HEK293 (cell line): ENCODE measurements around the gene MBD5.

ENCODE experiments used
- EGR2 ChIP-seq: fragments of 450-650 bp; formaldehyde crosslinking; IDR thresholded peaks from 2 replicates; pipeline ENCODE4 v1.5.1; 2016; ENCODE audit warnings: low read depth, missing biosample characterization, missing genetic modification characterization
- HOXA7 ChIP-seq: sonication (generic); formaldehyde crosslinking; IDR thresholded peaks from 2 replicates; pipeline ENCODE4 v1.8.1; 2022; ENCODE audit warnings: missing genetic modification reagents, borderline replicate concordance
- SP7 ChIP-seq: fragments of 450-650 bp; formaldehyde crosslinking; IDR thresholded peaks from 2 replicates; pipeline ENCODE4 v1.5.1; 2016; ENCODE audit warnings: missing biosample characterization, missing genetic modification characterization
- ZNF121 ChIP-seq: fragments of 450-650 bp; formaldehyde crosslinking; IDR thresholded peaks from 2 replicates; pipeline ENCODE4 v1.5.1; 2016; ENCODE audit warnings: missing biosample characterization, missing genetic modification characterization
- ZNF174 ChIP-seq: fragments of 450-650 bp; formaldehyde crosslinking; IDR thresholded peaks from 2 replicates; pipeline ENCODE4 v1.5.0; 2017; ENCODE audit warnings: missing biosample characterization, mild to moderate bottlenecking, missing genetic modification characterization
- ZNF274 ChIP-seq, 2 experiments: fragments of 200-500 bp in 1 of 2; fragments of 450-650 bp in 1 of 2; sonication (Bioruptor generic) in 1 of 2; formaldehyde crosslinking in 1 of 2; IDR thresholded peaks; 2 replicates each; pipeline versions ENCODE4 v1.5.1 to v1.6.1; 2014 to 2016; ENCODE audit warnings: borderline replicate concordance in 1 of 2, inconsistent platforms in 1 of 2, low read length in 1 of 2, missing biosample characterization in 1 of 2, missing genetic modification characterization in 1 of 2
- ZNF335 ChIP-seq: fragments of 450-650 bp; formaldehyde crosslinking; conservative IDR thresholded peaks from 2 replicates; pipeline ENCODE4 v1.5.1; 2016; ENCODE audit warnings: missing biosample characterization, missing genetic modification characterization
- ZNF792 ChIP-seq: fragments of 450-650 bp; formaldehyde crosslinking; IDR thresholded peaks from 2 replicates; pipeline ENCODE4 v1.5.1; 2016; ENCODE audit warnings: missing biosample characterization, missing genetic modification characterization
- TF ChIP-seq, protein P1 (sequence below): fragments of 450-650 bp; formaldehyde crosslinking; conservative IDR thresholded peaks from 2 replicates; pipeline ENCODE4 v1.5.1; 2016; ENCODE audit warnings: low read depth, missing biosample characterization, missing genetic modification characterization
- TF ChIP-seq, protein P2 (sequence below): fragments of 450-650 bp; formaldehyde crosslinking; IDR thresholded peaks from 2 replicates; pipeline ENCODE4 v1.5.1; 2016; ENCODE audit warnings: missing biosample characterization, missing genetic modification characterization
- TF ChIP-seq, protein P3 (sequence below): fragments of 450-650 bp; formaldehyde crosslinking; IDR thresholded peaks from 2 replicates; pipeline ENCODE4 v1.5.1; 2016; ENCODE audit warnings: missing biosample characterization, missing genetic modification characterization
- TF ChIP-seq, protein P4 (sequence below): IDR thresholded peaks from 2 replicates; pipeline ENCODE4 v1.6.1; 2011; ENCODE audit warnings: mild to moderate bottlenecking, low read depth, low read length, borderline replicate concordance
- TF ChIP-seq, protein P5 (sequence below): fragments of 450-650 bp; formaldehyde crosslinking; IDR thresholded peaks from 2 replicates; pipeline ENCODE4 v1.5.1; 2016; ENCODE audit warnings: missing biosample characterization, missing genetic modification characterization
- TF ChIP-seq, protein P6 (sequence below): fragments of 450-650 bp; formaldehyde crosslinking; IDR thresholded peaks from 2 replicates; pipeline ENCODE4 v1.5.1; 2016; ENCODE audit warnings: missing biosample characterization, missing genetic modification characterization, borderline replicate concordance

DNA sequence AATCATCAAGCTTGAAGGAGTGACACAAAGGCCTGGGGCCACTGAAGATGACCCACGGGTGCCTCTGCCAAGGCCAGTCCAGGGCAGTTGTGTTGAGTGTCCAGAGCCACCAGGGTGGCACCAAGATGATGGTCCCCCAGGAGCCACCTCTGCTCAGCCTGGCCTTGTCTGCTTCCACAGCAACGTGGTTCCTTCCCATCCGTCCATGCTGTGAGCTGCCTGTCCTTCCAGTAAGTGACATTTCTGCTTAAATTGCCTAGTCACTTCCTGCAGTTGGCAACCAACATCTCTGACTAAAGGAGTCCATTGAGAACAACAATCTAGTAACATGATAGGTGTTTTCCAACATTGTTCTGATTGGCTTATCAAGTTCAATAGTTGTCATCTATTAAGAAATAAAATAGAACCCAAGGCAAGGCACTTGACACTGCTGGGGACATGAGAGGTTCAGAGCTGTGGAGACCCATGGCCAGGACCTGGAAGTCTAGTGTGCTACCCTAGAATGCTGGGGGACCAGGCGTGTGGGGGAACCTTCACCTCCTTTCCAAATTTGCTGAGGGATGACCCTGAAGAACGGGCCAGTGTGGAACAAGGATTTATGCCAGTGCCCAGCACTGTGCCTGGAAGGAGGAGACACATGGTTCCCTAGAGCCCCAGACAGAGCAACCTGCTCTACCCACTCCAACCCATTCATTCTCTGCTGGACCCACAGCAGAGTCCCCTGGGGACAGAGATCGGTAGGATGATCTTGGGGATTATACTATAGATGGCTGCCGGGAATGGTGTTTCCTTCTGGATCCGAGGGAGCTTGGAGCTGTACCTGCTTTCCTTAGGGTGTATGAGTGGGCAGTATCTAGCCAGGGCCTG lies 524.7 kb downstream of the MBD5 start:
- TF ChIP-seq HOXA7 (CRISPR knock-in tag) (no peak), ZNF335 (tag by site-specific recombination) (no peak), EGR2 (tag by site-specific recombination) (no peak), ZNF121 (tag by site-specific recombination) (no peak), ZNF174 (no peak), ZNF792 (no peak), SP7 (tag by site-specific recombination) (no peak), ZNF274 (IDR thresholded peaks at IDR 0.05; ENCODE audit: low read length) (no peak), ZNF274 (tag by site-specific recombination; IDR thresholded peaks at IDR 0.05; ENCODE audit: borderline replicate concordance) (no peak)
- TF ChIP-seq, protein P1, sequence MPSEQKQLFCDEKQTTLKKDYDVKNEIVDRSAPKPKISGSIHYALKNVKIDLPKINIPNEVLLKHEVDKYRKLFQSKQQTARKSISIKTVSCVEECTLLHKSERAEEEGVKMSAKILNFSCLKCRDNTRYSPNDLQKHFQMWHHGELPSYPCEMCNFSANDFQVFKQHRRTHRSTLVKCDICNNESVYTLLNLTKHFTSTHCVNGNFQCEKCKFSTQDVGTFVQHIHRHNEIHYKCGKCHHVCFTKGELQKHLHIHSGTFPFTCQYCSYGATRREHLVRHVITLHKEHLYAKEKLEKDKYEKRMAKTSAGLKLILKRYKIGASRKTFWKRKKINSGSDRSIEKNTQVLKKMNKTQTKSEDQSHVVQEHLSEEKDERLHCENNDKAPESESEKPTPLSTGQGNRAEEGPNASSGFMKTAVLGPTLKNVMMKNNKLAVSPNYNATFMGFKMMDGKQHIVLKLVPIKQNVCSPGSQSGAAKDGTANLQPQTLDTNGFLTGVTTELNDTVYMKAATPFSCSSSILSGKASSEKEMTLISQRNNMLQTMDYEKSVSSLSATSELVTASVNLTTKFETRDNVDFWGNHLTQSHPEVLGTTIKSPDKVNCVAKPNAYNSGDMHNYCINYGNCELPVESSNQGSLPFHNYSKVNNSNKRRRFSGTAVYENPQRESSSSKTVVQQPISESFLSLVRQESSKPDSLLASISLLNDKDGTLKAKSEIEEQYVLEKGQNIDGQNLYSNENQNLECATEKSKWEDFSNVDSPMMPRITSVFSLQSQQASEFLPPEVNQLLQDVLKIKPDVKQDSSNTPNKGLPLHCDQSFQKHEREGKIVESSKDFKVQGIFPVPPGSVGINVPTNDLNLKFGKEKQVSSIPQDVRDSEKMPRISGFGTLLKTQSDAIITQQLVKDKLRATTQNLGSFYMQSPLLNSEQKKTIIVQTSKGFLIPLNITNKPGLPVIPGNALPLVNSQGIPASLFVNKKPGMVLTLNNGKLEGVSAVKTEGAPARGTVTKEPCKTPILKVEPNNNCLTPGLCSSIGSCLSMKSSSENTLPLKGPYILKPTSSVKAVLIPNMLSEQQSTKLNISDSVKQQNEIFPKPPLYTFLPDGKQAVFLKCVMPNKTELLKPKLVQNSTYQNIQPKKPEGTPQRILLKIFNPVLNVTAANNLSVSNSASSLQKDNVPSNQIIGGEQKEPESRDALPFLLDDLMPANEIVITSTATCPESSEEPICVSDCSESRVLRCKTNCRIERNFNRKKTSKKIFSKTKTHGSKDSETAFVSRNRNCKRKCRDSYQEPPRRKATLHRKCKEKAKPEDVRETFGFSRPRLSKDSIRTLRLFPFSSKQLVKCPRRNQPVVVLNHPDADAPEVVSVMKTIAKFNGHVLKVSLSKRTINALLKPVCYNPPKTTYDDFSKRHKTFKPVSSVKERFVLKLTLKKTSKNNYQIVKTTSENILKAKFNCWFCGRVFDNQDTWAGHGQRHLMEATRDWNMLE (tag by site-specific recombination): no peak
- TF ChIP-seq, protein P2, sequence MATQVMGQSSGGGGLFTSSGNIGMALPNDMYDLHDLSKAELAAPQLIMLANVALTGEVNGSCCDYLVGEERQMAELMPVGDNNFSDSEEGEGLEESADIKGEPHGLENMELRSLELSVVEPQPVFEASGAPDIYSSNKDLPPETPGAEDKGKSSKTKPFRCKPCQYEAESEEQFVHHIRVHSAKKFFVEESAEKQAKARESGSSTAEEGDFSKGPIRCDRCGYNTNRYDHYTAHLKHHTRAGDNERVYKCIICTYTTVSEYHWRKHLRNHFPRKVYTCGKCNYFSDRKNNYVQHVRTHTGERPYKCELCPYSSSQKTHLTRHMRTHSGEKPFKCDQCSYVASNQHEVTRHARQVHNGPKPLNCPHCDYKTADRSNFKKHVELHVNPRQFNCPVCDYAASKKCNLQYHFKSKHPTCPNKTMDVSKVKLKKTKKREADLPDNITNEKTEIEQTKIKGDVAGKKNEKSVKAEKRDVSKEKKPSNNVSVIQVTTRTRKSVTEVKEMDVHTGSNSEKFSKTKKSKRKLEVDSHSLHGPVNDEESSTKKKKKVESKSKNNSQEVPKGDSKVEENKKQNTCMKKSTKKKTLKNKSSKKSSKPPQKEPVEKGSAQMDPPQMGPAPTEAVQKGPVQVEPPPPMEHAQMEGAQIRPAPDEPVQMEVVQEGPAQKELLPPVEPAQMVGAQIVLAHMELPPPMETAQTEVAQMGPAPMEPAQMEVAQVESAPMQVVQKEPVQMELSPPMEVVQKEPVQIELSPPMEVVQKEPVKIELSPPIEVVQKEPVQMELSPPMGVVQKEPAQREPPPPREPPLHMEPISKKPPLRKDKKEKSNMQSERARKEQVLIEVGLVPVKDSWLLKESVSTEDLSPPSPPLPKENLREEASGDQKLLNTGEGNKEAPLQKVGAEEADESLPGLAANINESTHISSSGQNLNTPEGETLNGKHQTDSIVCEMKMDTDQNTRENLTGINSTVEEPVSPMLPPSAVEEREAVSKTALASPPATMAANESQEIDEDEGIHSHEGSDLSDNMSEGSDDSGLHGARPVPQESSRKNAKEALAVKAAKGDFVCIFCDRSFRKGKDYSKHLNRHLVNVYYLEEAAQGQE (tag by site-specific recombination): no peak
- TF ChIP-seq, protein P3, sequence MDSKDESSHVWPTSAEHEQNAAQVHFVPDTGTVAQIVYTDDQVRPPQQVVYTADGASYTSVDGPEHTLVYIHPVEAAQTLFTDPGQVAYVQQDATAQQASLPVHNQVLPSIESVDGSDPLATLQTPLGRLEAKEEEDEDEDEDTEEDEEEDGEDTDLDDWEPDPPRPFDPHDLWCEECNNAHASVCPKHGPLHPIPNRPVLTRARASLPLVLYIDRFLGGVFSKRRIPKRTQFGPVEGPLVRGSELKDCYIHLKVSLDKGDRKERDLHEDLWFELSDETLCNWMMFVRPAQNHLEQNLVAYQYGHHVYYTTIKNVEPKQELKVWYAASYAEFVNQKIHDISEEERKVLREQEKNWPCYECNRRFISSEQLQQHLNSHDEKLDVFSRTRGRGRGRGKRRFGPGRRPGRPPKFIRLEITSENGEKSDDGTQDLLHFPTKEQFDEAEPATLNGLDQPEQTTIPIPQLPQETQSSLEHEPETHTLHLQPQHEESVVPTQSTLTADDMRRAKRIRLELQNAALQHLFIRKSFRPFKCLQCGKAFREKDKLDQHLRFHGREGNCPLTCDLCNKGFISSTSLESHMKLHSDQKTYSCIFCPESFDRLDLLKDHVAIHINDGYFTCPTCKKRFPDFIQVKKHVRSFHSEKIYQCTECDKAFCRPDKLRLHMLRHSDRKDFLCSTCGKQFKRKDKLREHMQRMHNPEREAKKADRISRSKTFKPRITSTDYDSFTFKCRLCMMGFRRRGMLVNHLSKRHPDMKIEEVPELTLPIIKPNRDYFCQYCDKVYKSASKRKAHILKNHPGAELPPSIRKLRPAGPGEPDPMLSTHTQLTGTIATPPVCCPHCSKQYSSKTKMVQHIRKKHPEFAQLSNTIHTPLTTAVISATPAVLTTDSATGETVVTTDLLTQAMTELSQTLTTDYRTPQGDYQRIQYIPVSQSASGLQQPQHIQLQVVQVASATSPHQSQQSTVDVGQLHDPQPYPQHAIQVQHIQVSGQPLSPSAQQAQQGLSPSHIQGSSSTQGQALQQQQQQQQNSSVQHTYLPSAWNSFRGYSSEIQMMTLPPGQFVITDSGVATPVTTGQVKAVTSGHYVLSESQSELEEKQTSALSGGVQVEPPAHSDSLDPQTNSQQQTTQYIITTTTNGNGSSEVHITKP (tag by site-specific recombination): no peak
- TF ChIP-seq, protein P4, sequence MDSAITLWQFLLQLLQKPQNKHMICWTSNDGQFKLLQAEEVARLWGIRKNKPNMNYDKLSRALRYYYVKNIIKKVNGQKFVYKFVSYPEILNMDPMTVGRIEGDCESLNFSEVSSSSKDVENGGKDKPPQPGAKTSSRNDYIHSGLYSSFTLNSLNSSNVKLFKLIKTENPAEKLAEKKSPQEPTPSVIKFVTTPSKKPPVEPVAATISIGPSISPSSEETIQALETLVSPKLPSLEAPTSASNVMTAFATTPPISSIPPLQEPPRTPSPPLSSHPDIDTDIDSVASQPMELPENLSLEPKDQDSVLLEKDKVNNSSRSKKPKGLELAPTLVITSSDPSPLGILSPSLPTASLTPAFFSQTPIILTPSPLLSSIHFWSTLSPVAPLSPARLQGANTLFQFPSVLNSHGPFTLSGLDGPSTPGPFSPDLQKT: no peak
- TF ChIP-seq, protein P5, sequence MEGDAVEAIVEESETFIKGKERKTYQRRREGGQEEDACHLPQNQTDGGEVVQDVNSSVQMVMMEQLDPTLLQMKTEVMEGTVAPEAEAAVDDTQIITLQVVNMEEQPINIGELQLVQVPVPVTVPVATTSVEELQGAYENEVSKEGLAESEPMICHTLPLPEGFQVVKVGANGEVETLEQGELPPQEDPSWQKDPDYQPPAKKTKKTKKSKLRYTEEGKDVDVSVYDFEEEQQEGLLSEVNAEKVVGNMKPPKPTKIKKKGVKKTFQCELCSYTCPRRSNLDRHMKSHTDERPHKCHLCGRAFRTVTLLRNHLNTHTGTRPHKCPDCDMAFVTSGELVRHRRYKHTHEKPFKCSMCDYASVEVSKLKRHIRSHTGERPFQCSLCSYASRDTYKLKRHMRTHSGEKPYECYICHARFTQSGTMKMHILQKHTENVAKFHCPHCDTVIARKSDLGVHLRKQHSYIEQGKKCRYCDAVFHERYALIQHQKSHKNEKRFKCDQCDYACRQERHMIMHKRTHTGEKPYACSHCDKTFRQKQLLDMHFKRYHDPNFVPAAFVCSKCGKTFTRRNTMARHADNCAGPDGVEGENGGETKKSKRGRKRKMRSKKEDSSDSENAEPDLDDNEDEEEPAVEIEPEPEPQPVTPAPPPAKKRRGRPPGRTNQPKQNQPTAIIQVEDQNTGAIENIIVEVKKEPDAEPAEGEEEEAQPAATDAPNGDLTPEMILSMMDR (tag by site-specific recombination): no peak
- TF ChIP-seq, protein P6, sequence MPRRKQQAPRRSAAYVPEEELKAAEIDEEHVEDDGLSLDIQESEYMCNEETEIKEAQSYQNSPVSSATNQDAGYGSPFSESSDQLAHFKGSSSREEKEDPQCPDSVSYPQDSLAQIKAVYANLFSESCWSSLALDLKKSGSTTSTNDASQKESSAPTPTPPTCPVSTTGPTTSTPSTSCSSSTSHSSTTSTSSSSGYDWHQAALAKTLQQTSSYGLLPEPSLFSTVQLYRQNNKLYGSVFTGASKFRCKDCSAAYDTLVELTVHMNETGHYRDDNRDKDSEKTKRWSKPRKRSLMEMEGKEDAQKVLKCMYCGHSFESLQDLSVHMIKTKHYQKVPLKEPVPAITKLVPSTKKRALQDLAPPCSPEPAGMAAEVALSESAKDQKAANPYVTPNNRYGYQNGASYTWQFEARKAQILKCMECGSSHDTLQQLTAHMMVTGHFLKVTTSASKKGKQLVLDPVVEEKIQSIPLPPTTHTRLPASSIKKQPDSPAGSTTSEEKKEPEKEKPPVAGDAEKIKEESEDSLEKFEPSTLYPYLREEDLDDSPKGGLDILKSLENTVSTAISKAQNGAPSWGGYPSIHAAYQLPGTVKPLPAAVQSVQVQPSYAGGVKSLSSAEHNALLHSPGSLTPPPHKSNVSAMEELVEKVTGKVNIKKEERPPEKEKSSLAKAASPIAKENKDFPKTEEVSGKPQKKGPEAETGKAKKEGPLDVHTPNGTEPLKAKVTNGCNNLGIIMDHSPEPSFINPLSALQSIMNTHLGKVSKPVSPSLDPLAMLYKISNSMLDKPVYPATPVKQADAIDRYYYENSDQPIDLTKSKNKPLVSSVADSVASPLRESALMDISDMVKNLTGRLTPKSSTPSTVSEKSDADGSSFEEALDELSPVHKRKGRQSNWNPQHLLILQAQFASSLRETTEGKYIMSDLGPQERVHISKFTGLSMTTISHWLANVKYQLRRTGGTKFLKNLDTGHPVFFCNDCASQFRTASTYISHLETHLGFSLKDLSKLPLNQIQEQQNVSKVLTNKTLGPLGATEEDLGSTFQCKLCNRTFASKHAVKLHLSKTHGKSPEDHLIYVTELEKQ: no peak
